NCI-H1694 treated with DMSO at 0.1 percent for 48 hours (cell line): ENCODE measurements around the gene EIF3B.
"Not testable (repeated sequence)": the region's sequence is repeated elsewhere in the genome, so short reads cannot be mapped to it uniquely, and the experiment has no call there.

Experiments used
- DNase-seq: peaks from one replicate; lab custom pipeline; 2025; lab: John Stamatoyannopoulos, UW

The EIF3B gene

DNA sequence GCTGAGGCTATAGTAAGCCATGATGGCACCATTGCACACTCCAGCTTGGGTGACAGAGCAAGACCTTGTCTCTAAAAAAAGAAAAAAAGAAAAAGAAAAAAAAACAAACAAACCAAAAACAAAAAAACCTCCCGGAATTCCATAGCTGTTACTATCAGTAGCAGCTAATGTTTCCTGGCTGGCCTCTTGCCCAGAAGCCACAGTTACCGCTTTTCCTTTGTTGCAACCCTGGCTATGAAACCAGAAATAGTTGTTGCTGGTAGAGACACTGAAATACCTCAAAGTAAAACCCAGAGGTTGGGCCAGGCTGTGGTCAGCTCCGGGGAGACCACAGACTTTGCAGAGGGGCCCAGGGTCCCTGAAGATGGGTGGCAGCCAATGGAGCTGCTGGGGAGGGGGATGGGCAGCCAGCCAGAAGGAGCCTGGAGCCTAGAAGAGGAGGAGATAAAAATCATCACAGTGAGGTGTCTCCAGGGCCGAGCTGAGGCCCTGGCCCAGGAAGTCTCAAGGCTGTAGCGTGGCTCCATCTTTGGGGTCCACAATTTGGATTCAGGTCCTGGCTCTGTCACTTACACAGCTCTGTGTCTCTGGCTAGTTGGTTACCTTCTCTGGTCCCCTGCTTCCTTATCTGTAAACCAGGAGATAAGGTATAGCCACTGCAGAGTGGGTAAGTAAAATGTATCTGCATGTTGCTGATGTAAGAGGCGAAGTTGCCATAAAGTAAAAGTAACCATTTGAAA, 45.4 kb downstream of the EIF3B start:
- peak; percentile 42 for DNase-seq

DNA sequence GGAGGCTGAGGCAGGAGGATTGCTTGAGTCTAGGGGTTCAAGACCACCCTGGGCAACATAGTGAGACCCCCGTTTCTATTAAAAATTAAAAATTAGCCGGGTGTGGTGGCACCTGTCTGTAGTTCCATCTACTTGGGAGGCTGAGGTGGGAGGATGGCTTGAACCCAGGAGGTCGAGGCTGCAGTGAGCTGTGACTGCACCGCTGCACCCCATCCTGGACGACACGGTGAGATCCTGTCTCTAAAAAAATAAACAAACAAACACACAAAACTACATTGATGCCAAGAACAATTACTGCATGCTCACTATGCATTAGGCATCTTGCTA, 48.0 kb downstream of the EIF3B start:
- no peak for DNase-seq

GRCh38 chr7:2403014-2403717, 48.5 kb downstream of the EIF3B start, which contains the start of gene CHST12:
Gene CHST12 (plus strand): TSS chr7:2403611. CDS start chr7:2432640, 29,029 bp downstream.
- DNase-seq = peak; percentile 84

DNA sequence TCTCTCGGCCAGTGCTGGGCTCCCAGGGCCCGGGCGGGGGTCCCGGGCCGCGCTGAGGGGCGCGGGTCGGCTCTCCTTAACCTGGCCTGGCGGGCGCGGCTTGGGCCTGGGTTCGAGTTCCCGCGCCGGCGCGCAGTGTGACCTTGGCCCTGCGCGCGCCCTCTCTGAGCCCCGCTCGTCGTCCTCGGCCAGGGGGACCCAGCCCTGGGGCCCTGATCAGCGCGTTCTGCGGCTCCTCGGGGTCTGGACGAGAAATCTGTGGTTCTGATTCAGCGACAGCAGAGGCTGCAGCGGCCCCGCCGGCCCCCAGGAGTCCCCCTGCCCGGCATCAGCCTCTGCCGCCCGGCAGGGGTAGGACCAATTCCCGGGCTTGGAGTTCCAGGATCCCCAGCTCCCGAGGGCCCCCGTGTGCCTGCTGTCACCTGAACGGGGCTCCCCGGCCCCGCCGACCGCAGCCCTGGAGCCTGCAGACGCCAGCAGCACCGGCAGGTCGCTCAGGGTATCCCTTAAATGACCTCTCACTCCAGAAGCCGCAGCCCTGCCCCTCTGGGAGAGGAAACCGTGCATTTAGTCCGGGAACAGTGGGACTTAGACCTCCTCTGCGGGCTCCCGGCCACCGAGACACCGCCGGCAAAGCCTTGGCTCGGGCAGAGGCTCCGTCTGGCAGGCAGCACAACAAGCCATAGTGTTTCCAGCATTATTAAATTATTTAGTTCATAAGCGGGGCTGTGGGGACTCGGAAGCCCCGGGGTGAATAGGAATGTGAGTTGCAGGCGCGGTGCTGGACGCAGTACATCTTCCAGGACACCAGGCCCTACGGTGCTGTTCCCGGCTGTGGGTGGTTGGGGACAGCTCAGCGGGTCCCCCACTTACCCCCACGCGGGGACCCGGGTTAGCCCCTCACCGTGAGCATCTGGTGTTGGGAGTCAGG, 49.4 kb downstream of the EIF3B start:
- no peak for DNase-seq

GRCh38 chr7:2404714-2405119, 50.1 kb downstream of the EIF3B start:
- no peak for DNase-seq

- no peak for DNase-seq
Measured at GRCh38 chr7:2405201-2405600, 50.6 kb downstream of the EIF3B start.

- no peak for DNase-seq
Measured at GRCh38 chr7:2405601-2406345, 51.1 kb downstream of the EIF3B start.

DNA sequence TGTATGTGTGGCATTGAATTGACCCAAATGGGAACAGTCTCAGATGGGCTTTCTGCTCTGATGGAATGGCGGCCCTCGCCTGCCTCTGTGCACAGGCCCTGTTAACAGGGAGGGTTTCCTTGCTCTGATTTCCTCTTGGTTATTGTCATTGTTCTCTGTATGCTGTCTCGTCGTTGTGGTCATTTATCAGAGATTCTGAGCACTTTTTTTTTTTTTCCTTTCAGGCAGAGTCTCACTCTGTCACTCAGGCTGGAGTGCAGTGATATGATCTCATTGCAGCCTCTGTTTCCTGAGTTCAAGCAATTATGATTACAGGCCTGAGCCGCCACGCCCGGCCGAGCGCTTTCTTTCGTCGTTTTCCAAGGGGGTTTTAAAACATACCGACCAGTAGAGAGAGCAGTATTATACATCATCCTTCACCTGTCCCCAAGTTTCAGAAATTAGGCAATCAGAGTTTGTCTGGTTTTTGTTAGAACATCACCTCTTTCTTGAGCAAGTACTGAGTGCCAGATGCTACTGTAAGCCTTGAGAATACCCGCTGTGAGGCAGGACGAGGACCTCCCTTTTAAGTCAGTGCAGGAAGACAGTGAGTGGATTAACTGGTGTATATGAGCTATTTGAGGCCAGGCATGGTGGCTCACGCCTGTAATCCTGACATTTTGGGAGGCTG, 55.3 kb downstream of the EIF3B start:
- no peak for DNase-seq

- no peak for DNase-seq
Measured at GRCh38 chr7:2411049-2411448, 56.4 kb downstream of the EIF3B start.

DNA sequence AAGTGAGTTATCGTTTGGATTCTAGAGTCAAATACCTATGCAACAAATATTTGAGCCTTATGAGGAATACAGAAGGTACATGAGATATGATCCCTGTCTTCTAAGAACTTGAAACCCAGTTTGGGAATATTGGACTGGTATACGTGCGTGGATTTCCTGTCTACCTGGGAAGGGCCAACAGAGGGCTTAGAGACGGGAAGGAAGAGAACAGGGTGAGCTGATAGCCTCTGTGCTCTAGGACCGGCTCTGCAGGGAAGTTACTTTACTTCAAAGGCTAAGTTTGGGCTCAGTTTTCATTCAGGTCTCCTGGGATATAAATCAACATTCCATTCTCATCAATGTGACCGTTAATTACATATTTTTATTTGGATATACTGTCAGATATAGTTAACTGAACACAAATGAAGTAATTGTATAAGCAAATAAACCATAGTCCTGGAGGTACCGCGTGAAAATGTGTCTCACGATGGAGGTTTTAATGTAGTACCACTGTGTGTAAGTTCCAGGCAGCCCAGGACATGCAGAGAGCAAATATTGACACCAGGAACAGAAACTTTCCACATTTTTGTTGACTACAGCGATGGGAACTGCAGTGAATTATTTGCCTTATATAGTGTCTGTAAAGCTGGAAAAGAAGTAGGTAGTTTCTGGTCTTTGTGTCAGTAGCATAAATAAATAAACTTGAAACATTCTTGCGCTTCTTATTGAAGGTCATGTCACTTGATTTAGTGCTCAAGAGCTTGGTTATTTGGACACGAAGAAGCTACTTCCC, 57.4 kb downstream of the EIF3B start:
- DNase-seq = no peak

GRCh38 chr7:2412587-2413201, 58.1 kb downstream of the EIF3B start:
- DNase-seq = no peak

DNA sequence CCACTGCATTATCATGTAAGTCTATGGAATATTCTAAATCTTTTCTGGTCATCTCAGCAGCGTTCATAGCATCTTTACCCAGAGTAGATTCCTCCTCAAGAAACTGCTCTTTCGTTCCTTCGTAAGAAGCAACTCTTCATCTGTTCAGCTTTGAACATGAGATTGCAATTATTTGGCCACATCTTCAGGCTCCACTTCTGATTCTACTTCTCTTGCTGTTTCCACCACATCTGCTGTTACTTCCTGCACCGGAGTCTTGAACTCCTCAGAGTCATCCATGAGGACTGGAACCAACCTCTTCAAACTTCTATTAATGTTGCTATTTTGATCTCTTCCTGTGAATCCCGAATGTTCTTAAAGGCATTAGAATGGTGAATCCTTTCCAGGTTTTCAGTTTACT, 61.4 kb downstream of the EIF3B start:
- DNase-seq = no peak

- no peak for DNase-seq
Measured at GRCh38 chr7:2416650-2417049, 62.0 kb downstream of the EIF3B start.

DNA sequence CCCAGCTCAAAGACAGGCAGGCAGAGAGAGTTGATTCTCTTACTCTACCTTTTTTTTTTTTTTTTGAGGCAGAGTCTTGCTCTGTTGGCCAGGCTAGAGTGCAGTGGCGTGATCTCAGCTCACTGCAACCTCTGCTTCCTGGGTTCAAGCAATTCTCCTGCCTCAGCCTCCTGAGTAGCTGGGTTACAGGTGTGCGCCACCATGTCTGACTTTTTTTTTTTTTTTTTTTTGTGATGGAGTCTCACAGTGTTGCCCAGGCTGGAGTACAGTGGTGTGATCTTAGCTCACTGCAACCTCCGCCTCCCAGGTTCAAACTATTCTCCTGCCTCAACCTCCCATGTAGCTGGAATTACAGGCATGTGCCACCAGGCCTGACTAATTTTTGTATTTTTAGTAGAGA, 62.6 kb downstream of the EIF3B start:
- not testable (repeated sequence) for DNase-seq

- DNase-seq = no peak
Measured at GRCh38 chr7:2417981-2418481, 63.4 kb downstream of the EIF3B start.

GRCh38 chr7:2420216-2420933, 65.7 kb downstream of the EIF3B start:
- no peak for DNase-seq

GRCh38 chr7:2421943-2422310, 67.3 kb downstream of the EIF3B start:
- DNase-seq = no peak

DNA sequence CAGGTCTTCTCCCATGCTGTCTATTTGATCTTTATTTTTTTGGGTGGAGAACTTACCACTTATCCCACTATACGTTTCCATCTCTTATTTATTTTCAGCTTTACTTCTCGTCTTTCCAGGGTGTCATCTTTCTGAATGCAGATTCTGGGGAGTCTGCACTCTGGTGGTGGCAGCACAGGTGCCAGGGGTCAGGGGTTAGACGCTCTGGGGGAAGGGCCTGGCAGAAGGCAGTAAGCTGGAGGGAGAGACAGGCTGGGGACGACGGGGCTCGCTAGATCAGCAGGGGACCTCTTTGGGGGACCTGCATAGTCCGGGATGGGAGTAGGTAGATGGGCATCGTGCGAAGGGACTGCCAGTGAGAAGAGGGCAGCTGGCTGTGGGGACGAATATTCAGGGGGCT, 71.1 kb downstream of the EIF3B start:
- DNase-seq = no peak
